ENCODE results near the gene ADGRL1. TPM values are rescaled to one million over a fixed set of nuclear protein-coding genes. Genes with fewer than 3 reads are reported as not detected.

The ADGRL1 gene
- polyA plus RNA-seq, 4 donors: 31.4 to 62.2 (median 48.9) TPM

Other genes with a start within 250 kb of the ADGRL1 start
- gene RFX1, start 199.8 kb downstream of the ADGRL1 start, polyA plus RNA-seq (ENCODE audit: insufficient read length in 4 of 4): 10 to 100 TPM in 3 of 4 donors, 1 to 10 TPM in 1; 9.0 to 18.5 (median 15.2) TPM
- not detected for gene RLN3, start 178.0 kb downstream of the ADGRL1 start, polyA plus RNA-seq (ENCODE audit: insufficient read length in 4 of 4)
- gene IL27RA, start 174.4 kb downstream of the ADGRL1 start, polyA plus RNA-seq (ENCODE audit: insufficient read length in 4 of 4): 1 to 10 TPM; 5.7 to 8.4 (median 7.8) TPM
- gene PALM3, start 144.1 kb downstream of the ADGRL1 start, polyA plus RNA-seq (ENCODE audit: insufficient read length in 4 of 4): 10 to 100 TPM; 18.7 to 36.9 (median 26.6) TPM
- 10 to 100 TPM in 1 of 4 donors, 1 to 10 TPM in 3; 6.2 to 10.1 (median 8.0) TPM for gene MISP3, start 133.4 kb downstream of the ADGRL1 start, polyA plus RNA-seq (ENCODE audit: insufficient read length in 4 of 4)
- gene C19orf67, start 120.4 kb downstream of the ADGRL1 start, polyA plus RNA-seq (ENCODE audit: insufficient read length in 4 of 4): under 1 TPM in 2 of 4 donors, not detected in 2; 0.10 to 0.16 TPM
- gene SAMD1, start 115.4 kb downstream of the ADGRL1 start, polyA plus RNA-seq (ENCODE audit: insufficient read length in 4 of 4): 10 to 100 TPM; 33.4 to 63.7 (median 53.0) TPM
- gene PRKACA, start 88.4 kb downstream of the ADGRL1 start, polyA plus RNA-seq (ENCODE audit: insufficient read length in 4 of 4): 100 to 1,000 TPM in 1 of 4 donors, 10 to 100 TPM in 3; 91.0 to 107 (median 93.6) TPM
- 10 to 100 TPM; 17.2 to 23.8 (median 19.5) TPM for gene ASF1B, start 69.6 kb downstream of the ADGRL1 start, polyA plus RNA-seq (ENCODE audit: insufficient read length in 4 of 4)
- gene ADGRE5, start 175.3 kb upstream of the ADGRL1 start, polyA plus RNA-seq (ENCODE audit: insufficient read length in 4 of 4): 10 to 100 TPM; 16.3 to 30.1 (median 21.3) TPM
- 10 to 100 TPM; 45.0 to 66.6 (median 62.1) TPM for gene DDX39A, start 213.2 kb upstream of the ADGRL1 start, polyA plus RNA-seq (ENCODE audit: insufficient read length in 4 of 4)
- 100 to 1,000 TPM in 2 of 4 donors, 10 to 100 TPM in 2; 87.7 to 129 (median 97.5) TPM for gene PKN1, start 227.1 kb upstream of the ADGRL1 start, polyA plus RNA-seq (ENCODE audit: insufficient read length in 4 of 4)